GM21576 (cell line): ENCODE data around the gene OGFR.

Source experiments
- ATAC-seq: cut with Tn5 transposase; IDR thresholded peaks from one replicate; pipeline ENCODE4 v1.9.1; 2021; ENCODE audit warnings: mild to moderate bottlenecking, moderate library complexity; ENCODE audit not compliant: unreplicated experiment

OGFR gene

GRCh38 chr20:62814060-62814708, 9.5 kb downstream of the OGFR start:
- no peak for ATAC-seq

GRCh38 chr20:62814709-62815065, 10.1 kb downstream of the OGFR start:
- no peak for ATAC-seq

- no peak for ATAC-seq
Observed at GRCh38 chr20:62815066-62815991, 10.7 kb downstream of the OGFR start.

GRCh38 chr20:62816031-62816883, 11.6 kb downstream of the OGFR start:
- no peak for ATAC-seq

- no peak for ATAC-seq
Observed at GRCh38 chr20:62816884-62817873, 12.5 kb downstream of the OGFR start, which contains the start of gene COL9A3. COL9A3 (plus strand) TSS chr20:62817050; CDS start chr20:62817065, 15 bp downstream.

GRCh38 chr20:62817975-62818591, 13.4 kb downstream of the OGFR start:
- ATAC-seq: no peak

GRCh38 chr20:62818592-62819493, 14.2 kb downstream of the OGFR start:
- ATAC-seq: no peak

- ATAC-seq: no peak
Observed at GRCh38 chr20:62819494-62820174, 15.0 kb downstream of the OGFR start.

GRCh38 chr20:62820208-62820961, 15.8 kb downstream of the OGFR start:
- no peak for ATAC-seq

- no peak for ATAC-seq
Observed at GRCh38 chr20:62820962-62821725, 16.5 kb downstream of the OGFR start.

GRCh38 chr20:62821726-62822210, 17.1 kb downstream of the OGFR start:
- ATAC-seq: no peak

- ATAC-seq: no peak
Observed at GRCh38 chr20:62822239-62822787, 17.7 kb downstream of the OGFR start.

- ATAC-seq: no peak
Observed at GRCh38 chr20:62822788-62823651, 18.4 kb downstream of the OGFR start.

GRCh38 chr20:62823688-62824475, 19.2 kb downstream of the OGFR start:
- ATAC-seq: no peak
